NCI-H526 treated with DMSO at 0.1 percent for 48 hours (cell line): ENCODE measurements around the gene SORBS1.

Experiments
- DNase-seq: peaks from one replicate; lab custom pipeline; 2025; lab: John Stamatoyannopoulos, UW

Gene SORBS1

GRCh38 chr10:95289921-95290421 lies 271.2 kb downstream of the SORBS1 start:
- no peak for DNase-seq

GRCh38 chr10:95289003-95289920 lies 271.9 kb downstream of the SORBS1 start:
- DNase-seq, result no peak

DNA sequence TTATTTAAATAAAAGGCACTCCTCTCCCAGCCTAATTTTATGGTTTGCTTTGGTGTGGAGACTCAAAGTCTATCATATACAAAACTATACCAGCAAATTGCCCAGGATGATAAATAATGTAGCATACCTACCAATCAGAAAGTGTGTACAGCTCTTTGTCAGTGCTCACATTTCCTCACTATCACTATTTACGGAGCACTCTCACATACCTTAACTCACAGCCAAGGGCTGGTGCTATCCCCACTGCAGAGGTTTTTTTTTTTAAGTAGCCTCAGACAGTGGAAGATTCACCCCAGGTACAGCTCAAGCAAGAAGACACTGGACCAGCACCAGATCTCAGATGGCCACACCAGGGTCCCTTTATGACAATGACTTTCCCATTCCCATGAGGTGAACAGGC lies 272.9 kb downstream of the SORBS1 start:
- DNase-seq, result peak; percentile 4

- no peak for DNase-seq
Measured at GRCh38 chr10:95287281-95287680, 273.9 kb downstream of the SORBS1 start.

DNA sequence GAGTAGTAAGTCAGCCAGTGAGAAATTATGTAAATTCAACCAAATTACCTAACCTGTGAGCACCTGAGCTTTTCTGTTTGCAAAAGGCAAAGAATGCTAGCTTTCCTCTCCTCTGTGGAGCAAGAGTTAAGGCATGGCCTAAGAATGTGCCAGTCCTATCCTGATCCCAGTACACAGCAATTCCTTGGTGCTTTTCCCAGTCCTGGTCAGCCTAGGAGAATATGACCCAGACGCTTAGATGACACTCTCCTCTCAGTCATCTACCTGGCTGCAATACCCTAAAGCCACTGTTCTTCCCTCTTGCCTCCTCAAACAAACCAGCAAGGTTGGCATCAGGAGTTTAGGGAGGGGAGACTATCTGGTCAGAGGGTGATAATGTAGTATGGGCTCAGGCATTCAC lies 274.5 kb downstream of the SORBS1 start:
- peak; percentile 51 for DNase-seq

DNA sequence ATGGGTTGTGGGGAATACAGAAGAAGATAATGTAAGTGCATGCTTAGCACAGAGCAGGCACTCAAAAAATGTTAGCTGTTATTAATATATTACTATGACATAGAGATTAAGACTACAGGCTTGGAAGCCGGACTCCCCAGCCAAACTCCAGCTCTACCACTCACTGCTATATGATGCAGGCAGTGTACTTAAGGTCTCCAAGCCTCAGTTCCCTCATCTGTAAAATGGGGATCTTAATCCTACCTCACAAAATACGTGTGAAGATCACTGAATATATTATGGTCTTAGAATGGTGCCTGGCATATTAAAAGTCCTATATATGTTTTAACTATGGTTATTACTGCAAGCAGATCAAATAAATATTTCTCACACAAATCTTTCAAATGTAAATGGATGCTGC lies 275.6 kb downstream of the SORBS1 start:
- DNase-seq, result no peak

DNA sequence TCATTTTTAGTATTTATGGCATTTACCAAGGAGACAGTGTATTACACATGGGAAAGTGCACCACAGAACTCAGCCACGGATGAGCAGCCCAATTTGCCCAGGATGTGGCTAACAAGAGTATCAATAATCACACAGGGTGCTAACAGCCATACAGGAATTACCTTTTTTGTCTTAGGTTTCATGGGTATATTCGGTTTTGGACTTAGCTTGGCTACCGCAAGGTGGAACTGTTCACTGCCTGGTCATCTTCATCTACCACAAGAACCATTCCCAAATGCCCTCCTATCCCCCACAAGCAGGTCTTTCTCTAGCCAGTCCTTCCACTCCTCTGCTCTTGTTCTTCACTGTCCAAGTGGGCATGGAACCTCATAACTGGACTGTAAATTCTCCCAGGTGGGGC lies 276.4 kb downstream of the SORBS1 start:
- no peak for DNase-seq

GRCh38 chr10:95282107-95282506 lies 279.1 kb downstream of the SORBS1 start:
- DNase-seq, result no peak

DNA sequence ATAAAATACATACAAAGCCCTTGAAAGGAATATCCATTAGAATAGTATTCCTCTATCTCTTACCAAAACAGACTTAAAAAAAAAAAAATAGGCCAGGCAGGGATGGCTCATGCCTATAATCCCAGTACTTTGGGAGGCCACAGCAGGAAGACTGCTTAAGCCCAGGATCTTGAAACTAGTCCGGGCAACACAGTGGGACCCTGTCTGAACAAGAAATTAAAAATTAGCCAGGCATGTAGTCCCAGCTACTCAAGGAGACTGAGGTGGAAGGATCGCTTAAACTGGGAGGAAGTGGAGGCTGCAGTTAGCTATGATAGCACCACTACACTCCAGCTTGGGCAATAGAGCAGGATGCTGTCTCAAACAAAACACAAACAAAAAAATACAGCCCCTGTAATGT lies 280.0 kb downstream of the SORBS1 start:
- DNase-seq, result no peak

- DNase-seq, result no peak
Measured at GRCh38 chr10:95280637-95281036, 280.5 kb downstream of the SORBS1 start.

GRCh38 chr10:95279042-95279820 lies 281.9 kb downstream of the SORBS1 start:
- DNase-seq, result no peak

DNA sequence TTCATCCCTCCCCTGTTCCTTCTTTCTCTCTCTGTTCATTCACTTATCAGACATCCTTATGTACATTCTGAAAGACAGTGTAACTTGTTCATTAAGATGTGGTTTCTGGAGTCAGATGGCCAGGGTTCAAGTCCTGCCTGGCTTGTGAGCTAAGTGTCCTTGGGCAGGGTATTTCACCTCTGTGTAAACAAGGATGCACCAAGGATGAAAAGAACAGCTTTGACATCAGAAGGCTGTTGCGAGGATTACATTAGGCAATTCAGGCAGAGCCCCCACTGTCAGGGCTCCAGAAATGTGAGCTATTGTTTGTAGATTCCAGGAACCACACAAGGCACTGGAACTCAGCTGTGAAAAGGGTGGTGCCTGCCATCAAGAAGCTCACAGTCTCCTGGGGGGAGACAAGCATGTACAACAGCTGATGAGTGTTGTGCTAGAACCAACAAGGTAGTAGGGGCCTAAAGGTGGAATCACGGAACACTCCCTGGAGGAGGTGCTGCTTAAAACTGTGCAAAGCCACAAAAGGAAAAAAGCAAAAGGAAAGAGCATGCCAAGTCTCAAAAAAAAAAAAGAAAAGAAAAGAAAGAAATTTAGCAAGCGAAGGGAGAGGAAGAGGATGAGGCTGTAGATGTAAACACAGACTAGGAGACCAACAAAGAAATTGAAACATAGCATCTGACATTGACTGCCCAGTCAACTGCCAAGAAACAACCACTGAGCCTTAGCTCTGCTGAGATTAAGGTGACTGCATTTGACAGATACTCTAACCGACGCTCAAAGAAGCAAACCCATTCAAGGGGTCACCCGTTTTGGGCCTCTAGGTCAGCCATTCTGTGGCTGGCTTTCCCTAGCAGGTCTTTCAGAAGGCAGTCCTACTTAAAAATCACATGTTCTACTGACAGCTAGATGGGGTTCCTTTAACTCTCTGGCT lies 282.8 kb downstream of the SORBS1 start:
- DNase-seq, result no peak

GRCh38 chr10:95277614-95278013 lies 283.6 kb downstream of the SORBS1 start:
- DNase-seq, result no peak

DNA sequence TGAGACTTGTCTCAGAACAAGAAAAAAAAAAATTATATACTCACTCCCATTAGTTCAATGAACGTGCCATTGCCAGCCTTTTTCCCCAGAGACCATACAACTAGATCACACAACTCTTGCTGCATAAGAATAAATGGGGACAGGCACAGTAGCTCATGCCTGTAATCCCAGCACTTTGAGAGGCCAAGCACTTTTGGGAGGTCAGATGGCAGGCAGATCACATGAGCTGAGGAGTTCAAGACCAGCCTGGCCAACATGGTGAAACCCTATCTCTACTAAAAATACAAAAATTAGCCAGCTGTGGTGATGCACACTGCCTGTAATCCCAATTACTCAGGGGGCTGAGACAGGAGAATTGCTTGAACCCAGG lies 284.0 kb downstream of the SORBS1 start:
- no peak for DNase-seq

GRCh38 chr10:95276367-95277200 lies 284.6 kb downstream of the SORBS1 start:
- no peak for DNase-seq

GRCh38 chr10:95275726-95276366 lies 285.3 kb downstream of the SORBS1 start:
- no peak for DNase-seq

DNA sequence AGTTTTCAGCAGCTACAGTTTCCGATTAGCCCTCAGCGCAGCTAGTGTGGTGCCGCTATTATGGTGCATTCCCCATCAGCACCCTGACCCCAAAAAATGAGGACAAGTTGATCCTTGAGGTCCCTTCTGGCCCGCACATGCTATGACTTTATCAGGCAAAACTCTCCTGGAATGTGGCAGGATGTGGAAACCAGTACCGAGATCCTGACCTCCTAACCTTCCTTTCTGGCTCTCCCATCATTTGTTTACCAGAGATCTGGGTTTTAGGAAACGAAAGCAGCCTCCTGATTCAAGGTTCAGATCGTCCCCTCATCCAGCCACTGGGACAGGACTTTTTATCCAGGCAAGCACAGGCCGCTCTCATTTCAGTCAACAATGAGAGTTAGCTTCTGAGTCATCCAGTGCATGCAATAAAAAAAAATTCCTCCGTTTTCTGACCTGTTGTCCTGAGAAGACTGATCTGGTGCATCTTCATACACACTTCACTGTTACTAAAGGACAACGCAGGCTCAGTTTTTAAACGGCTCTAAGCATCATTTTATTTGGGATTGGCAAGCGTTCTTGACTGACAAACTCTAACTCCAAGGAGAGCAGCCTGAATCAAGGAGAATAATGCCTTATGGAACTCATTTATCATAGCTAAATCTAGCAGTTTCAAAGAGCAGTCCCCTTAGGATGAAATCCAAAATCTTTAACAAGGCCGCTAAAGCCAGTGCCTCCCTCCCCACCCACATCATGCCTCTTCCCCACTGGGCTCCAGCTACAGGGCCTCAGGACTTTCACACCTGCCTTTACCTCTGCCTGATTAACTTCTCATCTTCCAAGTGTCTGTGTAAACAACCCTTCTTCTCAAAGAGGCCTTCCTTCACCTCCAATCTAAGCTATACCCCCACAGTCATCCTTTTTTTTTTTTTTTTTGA lies 287.5 kb downstream of the SORBS1 start:
- no peak for DNase-seq

- no peak for DNase-seq
Measured at GRCh38 chr10:95268438-95268837, 292.7 kb downstream of the SORBS1 start.

DNA sequence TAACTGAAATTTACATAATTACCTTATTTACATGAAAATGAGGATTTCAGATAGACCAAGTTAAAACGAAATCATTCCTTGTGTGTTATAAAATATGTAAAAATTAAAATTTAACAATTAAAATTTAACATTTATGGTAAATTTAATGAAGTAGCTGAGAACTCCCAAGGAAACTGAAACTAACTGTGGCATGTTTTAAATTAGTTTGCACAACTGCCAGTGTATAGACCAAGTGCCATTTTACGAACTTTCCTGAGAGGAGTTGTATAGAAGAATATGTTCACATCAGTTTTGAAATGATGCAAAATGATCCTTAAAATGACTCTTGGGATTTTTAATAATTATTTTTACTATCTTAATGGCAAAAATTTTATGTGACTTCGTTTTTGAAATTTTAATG lies 293.9 kb downstream of the SORBS1 start:
- DNase-seq, result no peak
